C4-2B (cell line): Measurements from ENCODE around the gene MTMR11.

Experiments used
- CTCF ChIP-seq: fragments of 450-650 bp; conservative IDR thresholded peaks from 2 replicates; pipeline ENCODE4 v1.5.1; 2017; ENCODE audit warnings: mild to moderate bottlenecking
- ZFX ChIP-seq: fragments of 450-650 bp; IDR thresholded peaks from 2 replicates; pipeline ENCODE4 v1.6.1; 2017

- TF ChIP-seq CTCF (no peak), ZFX (no peak)
Observed at GRCh38 chr1:149965440-149965839, 28.8 kb upstream of the MTMR11 start.
